NCI-H526 treated with DMSO at 0.1 percent for 48 hours (cell line): ENCODE data around the gene PLA2G3.
A peak's percentile ranks its signal among the peaks of the same experiment; 100 is the strongest.
"Not testable (repeated sequence)": the region's sequence is repeated elsewhere in the genome, so short reads cannot be mapped to it uniquely, and the experiment has no call there.

ENCODE experiments used
- DNase-seq: peaks from one replicate; lab custom pipeline; 2025; lab: John Stamatoyannopoulos, UW

The PLA2G3 gene

GRCh38 chr22:31099841-31100761, 40.2 kb downstream of the PLA2G3 start:
- DNase-seq = no peak

GRCh38 chr22:31099386-31099785, 40.9 kb downstream of the PLA2G3 start:
- no peak for DNase-seq

GRCh38 chr22:31098632-31099110, 41.6 kb downstream of the PLA2G3 start:
- DNase-seq = no peak

GRCh38 chr22:31097941-31098631, 42.2 kb downstream of the PLA2G3 start:
- no peak for DNase-seq

GRCh38 chr22:31097539-31097938, 42.8 kb downstream of the PLA2G3 start:
- not testable (repeated sequence) for DNase-seq

- no peak for DNase-seq
These were observed 43.5 kb downstream of the PLA2G3 start for GRCh38 chr22:31096657-31097279.

GRCh38 chr22:31095637-31096249, 44.6 kb downstream of the PLA2G3 start:
- no peak for DNase-seq

GRCh38 chr22:31094741-31095140, 45.6 kb downstream of the PLA2G3 start:
- DNase-seq = no peak

- DNase-seq = no peak
These were observed 46.2 kb downstream of the PLA2G3 start for GRCh38 chr22:31094021-31094551.

- DNase-seq = no peak
These were observed 47.0 kb downstream of the PLA2G3 start for GRCh38 chr22:31093086-31093850.

GRCh38 chr22:31092161-31092560, 48.1 kb downstream of the PLA2G3 start:
- no peak for DNase-seq

GRCh38 chr22:31091106-31091975, 49.0 kb downstream of the PLA2G3 start:
- DNase-seq = no peak

GRCh38 chr22:31090217-31091085, 49.9 kb downstream of the PLA2G3 start:
- DNase-seq = no peak

GRCh38 chr22:31089160-31090100, 50.9 kb downstream of the PLA2G3 start:
- DNase-seq = peak; percentile 34

- DNase-seq = no peak
These were observed 51.9 kb downstream of the PLA2G3 start for GRCh38 chr22:31088233-31088986.

GRCh38 chr22:31087744-31088215, 52.5 kb downstream of the PLA2G3 start:
- no peak for DNase-seq

- no peak for DNase-seq
These were observed 53.5 kb downstream of the PLA2G3 start for GRCh38 chr22:31086703-31087330.
